ENCODE data around the gene TNFSF10.

Gene TNFSF10

GRCh38 chr3:172516318-172517214, 6.7 kb downstream of the TNFSF10 start:
- peak in 1 of 5 donors; percentile 78 for DNase-seq

DNA sequence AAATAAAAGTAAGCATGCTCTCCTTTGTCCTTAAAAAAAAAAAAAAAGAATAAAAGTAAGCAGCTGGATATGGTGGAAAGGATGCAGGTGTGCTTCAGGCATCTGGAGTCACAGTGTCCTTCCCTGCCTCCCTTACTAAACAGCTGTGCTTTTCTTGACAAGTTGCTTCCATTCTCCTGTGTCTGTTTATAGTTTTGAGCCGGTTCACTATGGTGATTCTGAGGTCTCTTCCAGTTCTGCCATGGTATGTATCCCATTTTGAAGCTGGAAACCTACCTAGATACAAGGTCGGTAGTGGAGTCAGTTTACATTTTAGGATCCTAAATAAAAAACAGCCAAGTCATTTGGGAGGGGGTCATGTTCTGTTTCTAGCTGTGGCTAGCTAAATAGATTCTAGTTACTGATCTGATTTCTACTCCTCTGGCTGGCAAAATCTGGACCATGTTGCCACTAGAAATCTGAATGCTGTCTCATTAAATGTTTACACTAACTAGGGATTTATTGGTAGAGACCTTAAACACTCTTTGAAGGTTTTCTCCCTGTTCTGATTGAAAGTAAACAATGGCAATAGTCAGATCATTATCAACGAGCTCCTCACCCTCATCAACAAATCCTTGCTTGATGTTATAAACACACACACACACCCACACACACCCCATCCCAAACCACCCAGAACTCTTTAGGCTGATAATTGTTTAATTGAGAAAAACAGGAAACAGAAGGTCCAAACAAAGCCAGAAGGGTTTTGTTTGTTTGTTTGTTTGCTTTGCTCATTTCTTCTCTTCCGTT, 7.9 kb downstream of the TNFSF10 start:
- no peak for DNase-seq

DNA sequence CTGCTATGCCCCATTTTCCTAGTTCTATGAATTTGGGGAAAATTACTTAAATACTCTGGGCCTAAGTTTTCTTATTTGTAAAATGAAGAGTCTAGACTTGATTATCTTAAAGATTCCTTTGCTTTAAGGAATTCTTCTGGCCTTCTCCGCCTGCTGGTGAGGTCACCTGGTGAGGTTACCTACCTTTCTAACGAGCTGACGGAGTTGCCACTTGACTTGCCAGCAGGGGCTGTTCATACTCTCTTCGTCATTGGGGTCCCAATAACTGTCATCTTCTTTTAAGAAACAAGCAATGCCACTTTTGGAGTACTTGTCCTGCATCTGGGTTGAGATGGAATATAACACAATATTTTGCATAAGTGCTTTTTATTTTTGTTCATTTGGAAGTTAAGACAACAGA, 8.6 kb downstream of the TNFSF10 start:
- no peak for DNase-seq

- DNase-seq: peak in 1 of 5 donors; percentile 40
These were observed 9.7 kb downstream of the TNFSF10 start for GRCh38 chr3:172513488-172513887.

DNA sequence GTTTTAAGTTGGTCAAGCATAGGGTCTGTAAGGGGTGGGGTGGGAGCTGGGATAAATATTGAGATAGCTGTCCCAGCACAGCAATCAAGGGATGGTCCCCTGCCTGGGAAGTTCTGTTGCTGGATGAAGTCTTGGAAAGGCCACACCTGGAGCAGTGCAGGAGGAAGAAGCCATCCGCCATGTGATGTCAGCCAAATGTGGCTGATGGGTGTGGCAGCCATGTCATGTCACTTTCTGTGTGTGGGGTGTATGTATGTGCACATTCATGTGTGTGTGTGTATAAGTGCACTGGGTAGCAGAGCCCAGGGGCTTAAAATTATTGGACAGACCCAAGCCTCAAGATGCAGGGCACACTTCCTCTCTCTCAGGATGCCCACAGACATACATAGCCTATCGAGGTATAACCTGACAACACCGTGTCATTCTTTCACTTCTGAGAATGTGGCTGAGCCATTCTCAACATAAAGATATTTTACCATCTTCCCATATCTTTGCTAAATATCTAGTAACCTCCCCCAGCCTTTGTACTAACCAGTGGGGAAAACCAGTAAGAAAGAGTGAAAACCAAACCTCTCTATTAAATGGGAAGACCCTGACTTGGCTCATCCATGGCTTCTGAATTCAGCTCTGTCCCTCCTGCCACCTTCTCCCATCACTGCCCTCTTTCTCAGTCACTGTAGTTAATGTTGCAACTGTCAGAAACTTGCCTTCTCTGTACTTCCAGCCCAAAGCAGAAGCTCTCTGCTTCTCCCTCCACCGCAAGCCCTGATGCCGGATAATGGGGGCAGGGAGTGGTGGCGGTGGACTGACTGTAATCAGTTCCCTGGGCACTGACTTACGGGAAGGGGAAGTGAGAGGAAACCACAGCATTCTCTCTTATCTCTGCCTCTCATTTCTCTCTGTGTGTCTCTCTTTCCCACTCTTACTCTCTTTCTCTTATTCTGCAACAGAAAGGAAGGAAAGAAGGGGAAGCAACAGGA, 11.2 kb downstream of the TNFSF10 start:
- DNase-seq: peak in 4 of 5 donors; percentile 29 to 88 (median 44)

DNA sequence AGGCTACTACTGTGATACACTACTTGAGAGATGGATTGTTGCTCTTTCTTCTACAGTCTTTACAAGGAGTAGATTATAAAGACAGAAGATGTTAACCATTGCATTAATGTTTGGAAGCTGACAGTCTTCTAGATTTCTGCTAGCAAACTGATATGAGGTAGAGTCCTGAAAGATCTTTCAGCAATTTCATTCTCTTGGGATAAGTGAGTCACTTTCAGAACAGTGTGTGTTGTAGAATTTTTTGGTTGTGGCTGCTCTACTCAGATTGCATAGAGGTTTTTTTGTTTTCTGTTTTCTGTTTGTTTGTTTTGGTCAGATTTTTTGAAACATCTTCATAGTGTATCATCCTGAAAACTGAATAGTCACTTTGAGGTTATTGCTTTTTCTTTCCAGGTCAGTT, 17.1 kb downstream of the TNFSF10 start:
- no peak for DNase-seq

DNA sequence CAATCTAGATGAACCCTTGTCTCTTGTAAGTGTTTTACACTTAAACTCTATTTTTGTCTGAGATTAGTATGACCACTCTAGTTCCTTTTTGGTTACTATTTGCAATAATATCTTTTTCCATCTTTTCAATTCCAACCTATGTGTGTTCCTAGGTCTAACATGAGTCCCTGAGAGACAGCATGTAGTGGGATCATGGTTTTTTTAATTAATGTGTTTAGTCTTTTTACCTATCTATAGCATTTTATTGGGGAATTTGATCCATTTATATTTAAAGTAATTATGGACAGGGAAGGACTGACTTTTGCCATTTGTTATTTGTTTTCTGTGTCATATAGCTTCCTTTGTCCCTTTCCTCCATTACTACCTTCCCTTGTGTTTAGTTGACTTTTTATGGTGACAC, 21.7 kb downstream of the TNFSF10 start:
- DNase-seq: no peak

DNA sequence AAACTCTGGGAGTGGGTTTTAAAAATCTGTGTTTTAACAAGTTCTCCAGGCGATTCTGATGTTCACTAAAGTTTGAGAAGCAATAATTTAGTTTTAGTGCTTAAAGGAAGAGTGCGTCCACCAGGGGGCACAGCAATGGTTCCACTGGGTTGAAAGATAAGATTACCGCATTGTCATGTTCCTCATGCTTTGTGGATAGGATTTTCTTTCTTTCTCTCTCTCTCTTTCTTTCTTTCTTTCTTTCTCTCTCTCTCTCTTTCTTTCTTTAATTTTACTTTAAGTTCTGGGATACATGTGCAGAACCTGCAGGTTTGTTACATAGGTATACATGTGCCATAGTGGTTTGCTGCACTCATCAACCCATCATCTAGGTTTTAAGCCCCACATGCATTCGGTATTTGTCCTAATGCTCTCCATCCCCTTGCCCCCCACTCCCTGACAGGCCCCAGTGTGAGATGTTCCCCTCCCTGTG, 33.0 kb downstream of the TNFSF10 start:
- peak; percentile 55 to 78 (median 66) for DNase-seq

DNA sequence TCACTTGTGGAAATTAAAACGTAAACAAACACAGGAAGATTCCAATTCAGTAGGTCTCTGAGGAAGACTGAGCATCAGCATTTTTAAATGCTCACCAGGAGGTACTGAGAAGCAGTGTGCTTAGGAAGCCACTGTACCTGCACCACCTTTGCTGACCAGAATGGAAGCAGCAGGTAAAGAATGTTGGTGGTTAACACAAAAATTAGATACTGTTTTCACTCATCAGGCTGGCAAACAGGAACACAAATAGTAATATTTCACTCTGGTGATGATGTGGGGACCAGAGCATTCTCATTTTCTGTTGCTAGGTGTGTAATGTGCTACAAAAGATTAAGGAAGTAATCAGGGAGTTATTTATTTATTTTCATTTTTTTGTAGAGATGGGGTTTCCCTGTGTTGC, 45.1 kb downstream of the TNFSF10 start:
- peak in 1 of 5 donors; percentile 26 for DNase-seq

DNA sequence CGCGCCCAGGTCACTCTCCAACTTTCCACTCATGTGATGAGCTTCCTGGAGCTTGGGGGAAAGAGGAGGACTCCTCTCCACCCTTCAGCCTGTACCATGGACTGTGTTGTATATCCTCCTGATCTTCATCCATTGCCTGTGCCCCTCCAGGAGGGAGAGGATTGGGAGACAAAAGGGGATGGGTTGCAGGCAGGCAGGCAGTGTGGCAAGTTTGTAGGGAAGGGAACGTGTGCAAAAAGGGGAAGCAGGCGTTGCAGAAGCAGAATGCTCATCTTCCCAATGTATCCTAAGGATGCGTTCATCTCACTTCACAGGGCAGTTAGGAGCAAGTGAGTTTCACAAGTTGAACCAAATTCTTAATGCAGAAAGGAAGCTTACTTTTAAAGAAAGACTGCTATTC, 46.9 kb downstream of the TNFSF10 start:
- DNase-seq: no peak

DNA sequence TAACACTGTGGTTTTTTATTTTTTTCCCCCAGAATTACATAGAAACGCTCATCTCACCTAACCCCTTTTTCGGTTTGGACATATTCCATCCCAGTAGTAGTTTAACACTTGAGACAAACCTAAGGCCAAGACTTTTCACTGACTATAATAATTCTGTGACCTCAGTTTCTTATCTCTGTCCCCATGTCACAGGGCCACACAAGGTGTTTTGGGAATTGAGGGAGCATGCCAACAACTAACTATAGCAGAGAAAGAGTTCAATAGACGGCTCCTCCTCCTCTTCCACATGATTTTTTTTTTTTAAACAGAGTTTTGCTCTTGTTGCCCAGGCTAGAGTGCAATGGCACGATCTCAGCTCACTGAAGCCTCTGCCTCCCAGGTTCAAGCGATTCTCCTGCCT, 47.5 kb downstream of the TNFSF10 start:
- DNase-seq: no peak

GRCh38 chr3:172471903-172472302, 51.3 kb downstream of the TNFSF10 start:
- no peak for DNase-seq

GRCh38 chr3:172470588-172470987, 52.6 kb downstream of the TNFSF10 start:
- no peak for DNase-seq

DNA sequence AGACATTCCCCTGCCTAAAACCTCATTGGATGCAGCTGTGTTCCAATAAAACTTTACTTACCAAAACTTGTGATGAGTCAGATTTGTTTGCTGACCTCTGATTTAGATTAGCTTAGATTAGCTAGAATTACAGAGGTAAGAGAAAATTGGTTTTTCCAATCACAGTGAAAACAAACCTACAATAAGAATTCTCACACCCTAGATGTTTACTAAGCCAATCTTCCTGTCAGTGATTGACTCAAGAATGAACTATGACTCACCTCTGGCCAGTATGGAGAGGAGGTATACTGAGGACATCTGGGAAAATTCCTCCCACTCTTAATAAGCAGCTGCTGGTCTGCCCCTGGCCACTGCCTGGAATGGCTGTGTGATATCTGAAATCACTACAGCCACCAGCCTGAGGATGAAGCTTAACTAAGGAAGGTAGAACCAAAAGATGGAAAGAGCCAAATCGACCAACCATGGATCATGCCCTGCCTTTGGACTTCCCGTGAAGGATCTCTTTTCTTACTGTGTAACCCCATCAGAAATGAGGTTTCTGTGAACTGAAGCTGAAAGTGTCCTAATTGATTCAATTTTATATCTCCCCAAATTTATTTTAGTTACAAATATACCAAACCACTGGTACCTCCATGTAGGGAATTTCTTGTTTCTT, 55.9 kb downstream of the TNFSF10 start:
- no peak for DNase-seq

GRCh38 chr3:172466553-172467130, 56.6 kb downstream of the TNFSF10 start:
- DNase-seq: no peak

GRCh38 chr3:172465281-172465680, 57.9 kb downstream of the TNFSF10 start:
- no peak for DNase-seq

DNA sequence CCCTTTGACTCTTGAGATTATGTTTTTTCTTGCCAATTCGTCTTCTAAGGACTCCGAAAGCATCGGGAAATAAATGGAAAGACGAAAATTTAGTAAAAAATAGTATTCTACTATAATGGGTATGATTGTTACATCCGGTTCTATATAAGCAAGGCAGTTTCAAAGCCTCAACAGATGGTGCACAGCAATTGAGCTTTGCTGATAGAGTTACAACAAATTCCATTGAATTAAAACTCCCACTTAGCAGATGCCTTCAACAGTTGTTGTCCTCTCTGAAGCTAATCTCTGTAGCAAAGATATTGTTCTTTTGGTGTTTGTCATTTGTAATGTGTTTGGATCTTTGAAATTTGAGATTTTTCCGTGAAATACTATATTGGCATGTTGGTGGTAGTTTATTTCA, 58.9 kb downstream of the TNFSF10 start:
- DNase-seq: no peak

DNA sequence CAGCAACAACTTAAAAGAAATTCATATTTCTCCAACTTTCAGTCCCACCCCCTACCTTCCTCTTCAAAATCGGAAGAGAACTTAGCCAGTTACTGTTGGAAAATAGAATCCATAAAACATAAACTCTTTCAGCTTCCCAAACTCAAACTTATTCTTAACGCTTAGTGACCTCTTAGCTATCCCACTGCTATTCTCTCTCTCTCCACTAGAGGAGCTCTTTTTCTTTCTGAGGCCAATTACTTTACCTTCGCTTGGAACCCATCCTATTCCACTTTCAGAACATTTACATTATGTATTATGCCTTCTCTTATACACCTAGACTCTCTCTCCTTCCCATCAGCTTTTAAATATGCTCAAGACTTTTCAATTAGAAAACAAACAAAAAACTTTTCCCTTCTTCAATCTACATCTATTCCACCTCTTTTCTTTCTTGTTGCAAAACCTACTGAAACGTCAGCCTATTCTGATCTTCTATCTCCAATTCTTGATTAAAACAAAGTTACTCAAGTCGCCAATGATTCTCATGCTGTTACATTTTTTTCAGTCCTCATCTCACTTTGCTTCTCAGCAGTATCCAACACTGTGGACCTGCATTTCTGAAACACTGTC, 61.6 kb downstream of the TNFSF10 start:
- DNase-seq: peak in 1 of 5 donors; percentile 36

DNA sequence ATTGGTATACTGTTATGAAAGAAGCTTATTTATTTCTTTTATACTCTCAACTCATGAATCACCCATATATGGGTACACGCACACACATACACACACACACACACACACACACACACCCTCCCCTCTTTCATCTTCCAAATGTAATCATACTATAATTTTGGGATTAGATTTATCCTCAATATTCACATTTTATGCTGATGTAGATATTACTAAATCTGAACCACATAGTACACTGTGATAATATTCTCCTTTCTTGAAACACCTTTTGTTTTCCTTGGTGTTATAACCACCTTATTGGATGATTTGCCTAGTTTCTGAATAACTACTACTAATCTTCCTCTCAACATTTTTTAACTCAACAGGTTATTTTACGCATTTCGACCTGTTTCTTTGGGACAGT, 66.8 kb downstream of the TNFSF10 start:
- no peak for DNase-seq
